HepG2 (cell line): Measurements from ENCODE around the gene WDR19. TPM values are rescaled to one million over a fixed set of nuclear protein-coding genes. Genes with fewer than 3 reads are reported as not detected.

Experiments
- ASH2L ChIP-seq: fragments of 300-600, 200-600 bp; sonication (generic); IDR thresholded peaks from 2 replicates; pipeline ENCODE4 v1.7.0; 2017; ENCODE audit warnings: low read depth, mild to moderate bottlenecking, moderate library complexity, mixed read lengths, low read length; ENCODE audit not compliant: insufficient read length
- FIP1L1 ChIP-seq: fragments of 200-400 bp; formaldehyde crosslinking; IDR thresholded peaks from 2 replicates; pipeline ENCODE4 v1.6.1; 2018; ENCODE audit warnings: low read depth, mild to moderate bottlenecking, low read length, moderate library complexity, borderline replicate concordance; ENCODE audit not compliant: insufficient read depth
- FOXA1 ChIP-seq, 2 experiments: fragments of 450-650 bp in 1 of 2; sonication (generic) in 1 of 2; formaldehyde crosslinking in 1 of 2; IDR thresholded peaks; 2 replicates each; pipeline versions ENCODE4 v1.4.0 to v1.6.1; 2016 to 2020; ENCODE audit warnings: missing genetic modification reagents in 1 of 2
- FOXC1 ChIP-seq: sonication (generic); formaldehyde crosslinking; IDR thresholded peaks from 2 replicates; pipeline ENCODE4 v1.8.0; 2022; ENCODE audit warnings: mild to moderate bottlenecking, missing genetic modification reagents, borderline replicate concordance
- FOXP1 ChIP-seq, 2 experiments: fragments of 450-650 bp in 1 of 2; IDR thresholded peaks; 2 replicates each; pipeline ENCODE4 v1.6.1; 2017 to 2018; ENCODE audit warnings: antibody characterized with exemption in 1 of 2
- HDAC6 ChIP-seq: fragments of 200-600 bp; sonication (generic); IDR thresholded peaks from 2 replicates; pipeline ENCODE4 v1.7.0; 2017; ENCODE audit warnings: mild to moderate bottlenecking, antibody characterized with exemption, low read length, low read depth
- HHEX ChIP-seq: IDR thresholded peaks from 2 replicates; pipeline ENCODE4 v1.6.1; 2016; ENCODE audit warnings: control low read depth
- KLF11 ChIP-seq: IDR thresholded peaks from 2 replicates; pipeline ENCODE4 v1.6.1; 2016; ENCODE audit warnings: missing compliant biosample characterization
- KLF12 ChIP-seq: sonication (generic); formaldehyde crosslinking; IDR thresholded peaks from 2 replicates; pipeline ENCODE4 v1.4.0; 2020; ENCODE audit warnings: missing genetic modification reagents, borderline replicate concordance
- MYNN ChIP-seq: sonication (generic); formaldehyde crosslinking; IDR thresholded peaks from 2 replicates; pipeline ENCODE4 v1.4.0; 2020; ENCODE audit warnings: mild to moderate bottlenecking, low read depth, missing genetic modification reagents
- SALL2 ChIP-seq: sonication (generic); formaldehyde crosslinking; IDR thresholded peaks from 2 replicates; pipeline ENCODE4 v1.8.1; 2023; ENCODE audit warnings: mild to moderate bottlenecking, missing genetic modification reagents, inconsistent platforms
- SKI ChIP-seq: fragments of 450-650 bp; IDR thresholded peaks from one replicate; pipeline ENCODE4 v1.6.1; 2018; ENCODE audit warnings: mild to moderate bottlenecking; ENCODE audit not compliant: partially characterized antibody
- STAG1 ChIP-seq: sonication (generic); formaldehyde crosslinking; IDR thresholded peaks from 2 replicates; pipeline ENCODE4 v1.4.0; 2020; ENCODE audit warnings: missing genetic modification reagents
- TMF1 ChIP-seq: sonication (generic); formaldehyde crosslinking; IDR thresholded peaks from 2 replicates; pipeline ENCODE4 v1.8.1; 2022; ENCODE audit warnings: low read depth, missing genetic modification reagents
- U2AF2 ChIP-seq: fragments of 200-400 bp; formaldehyde crosslinking; IDR thresholded peaks from 2 replicates; pipeline ENCODE4 v1.6.1; 2017; ENCODE audit warnings: low read depth, mild to moderate bottlenecking, low read length
- ZNF136 ChIP-seq: sonication (generic); formaldehyde crosslinking; IDR thresholded peaks from 2 replicates; pipeline ENCODE4 v1.8.1; 2022; ENCODE audit warnings: low read depth, mild to moderate bottlenecking, moderate library complexity, missing genetic modification reagents
- ZNF253 ChIP-seq: sonication (generic); formaldehyde crosslinking; IDR thresholded peaks from 2 replicates; pipeline ENCODE4 v1.8.0; 2022; ENCODE audit warnings: mild to moderate bottlenecking, missing genetic modification reagents, borderline replicate concordance
- ZNF451 ChIP-seq: sonication (generic); formaldehyde crosslinking; IDR thresholded peaks from 2 replicates; pipeline ENCODE4 v1.5.0; 2020; ENCODE audit warnings: mild to moderate bottlenecking, missing genetic modification reagents
- ZNF775 ChIP-seq: sonication (generic); formaldehyde crosslinking; IDR thresholded peaks from 2 replicates; pipeline ENCODE4 v1.4.0; 2020; ENCODE audit warnings: missing genetic modification reagents, mild to moderate bottlenecking, moderate library complexity, borderline replicate concordance
- ZNF777 ChIP-seq: sonication (generic); formaldehyde crosslinking; IDR thresholded peaks from 2 replicates; pipeline ENCODE4 v1.4.0; 2020; ENCODE audit warnings: missing genetic modification reagents
- polyA plus RNA-seq, 8 experiments: library from polyadenylated mRNA; depleted of rRNA in 3 of 8; stranded (reverse) in 7 of 8; unstranded in 1 of 8; fragments of >200 nt; fragmentation: Illumina TruSeq in 4 of 8; extraction: Trizol in 4 of 8; gene quantifications; 2 replicates each; pipeline versions ENCODE4 v1.2.1 to v1.2.3, GENCODE V29; 2011 to 2016; ENCODE audit warnings: low read depth in 4 of 8, missing spikeins in 1 of 8, mixed read lengths in 1 of 8; ENCODE audit not compliant: insufficient read depth in 1 of 8
- total RNA-seq, 5 experiments: library from RNA; depleted of rRNA; stranded (reverse); fragments of >200 nt; fragmentation: Illumina TruSeq; extraction: Trizol; gene quantifications; 2 replicates each; pipeline ENCODE4 v1.2.3, GENCODE V29; 2016; ENCODE audit warnings: low read depth in 1 of 5
- TF ChIP-seq, protein P1 (sequence below): IDR thresholded peaks from 2 replicates; pipeline ENCODE4 v1.6.1; 2016
- TF ChIP-seq, protein P2 (sequence below): fragments of 450-650 bp; IDR thresholded peaks from 2 replicates; pipeline ENCODE4 v1.6.1; 2017
- TF ChIP-seq, protein P3 (sequence below): sonication (generic); formaldehyde crosslinking; IDR thresholded peaks from 2 replicates; pipeline ENCODE4 v1.4.0; 2020; ENCODE audit warnings: mild to moderate bottlenecking, missing genetic modification reagents
- TF ChIP-seq, protein P4 (sequence below): IDR thresholded peaks from 2 replicates; pipeline ENCODE4 v1.6.1; 2016

WDR19 gene
- total and polyA plus RNA-seq, 2 of the 13 experiments (the other 11 are each of a cell fraction or from before 2014, with no cell fraction given): 22.9 to 34.1 TPM

DNA sequence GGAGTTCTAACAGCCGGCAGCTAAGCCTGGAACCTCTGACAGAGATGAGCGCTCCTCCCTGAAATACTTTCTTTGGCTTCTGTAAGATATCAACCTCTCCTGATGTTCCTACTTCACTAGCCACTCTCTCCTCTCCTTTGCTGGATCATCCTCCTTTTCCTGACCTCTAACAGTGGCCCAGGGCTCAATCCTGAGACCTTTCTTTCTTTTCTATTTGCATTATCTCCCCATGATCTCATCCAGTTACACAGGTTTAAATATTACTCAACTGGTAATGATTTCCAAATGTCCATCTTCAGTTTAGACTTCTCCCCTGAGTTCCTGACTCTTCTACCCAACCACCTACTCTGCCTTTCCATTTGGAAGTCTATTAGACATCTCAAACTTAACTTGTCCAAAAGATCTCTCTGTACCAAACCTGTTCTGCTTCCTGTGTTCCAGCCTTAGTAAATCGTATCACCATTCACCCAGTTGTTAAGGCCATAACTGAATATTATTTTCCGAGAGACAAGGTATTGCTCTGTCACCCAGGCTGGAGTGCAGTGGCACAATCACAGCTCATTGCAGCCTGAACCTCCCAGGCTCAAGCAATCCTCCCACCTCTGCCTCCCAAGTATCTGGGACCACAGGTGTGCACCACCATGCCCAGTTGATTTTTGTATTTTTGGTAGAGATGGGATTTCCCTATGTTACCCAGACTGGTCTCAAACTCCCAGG lies 142.7 kb downstream of the WDR19 start (continued):
- TF ChIP-seq, protein P1, sequence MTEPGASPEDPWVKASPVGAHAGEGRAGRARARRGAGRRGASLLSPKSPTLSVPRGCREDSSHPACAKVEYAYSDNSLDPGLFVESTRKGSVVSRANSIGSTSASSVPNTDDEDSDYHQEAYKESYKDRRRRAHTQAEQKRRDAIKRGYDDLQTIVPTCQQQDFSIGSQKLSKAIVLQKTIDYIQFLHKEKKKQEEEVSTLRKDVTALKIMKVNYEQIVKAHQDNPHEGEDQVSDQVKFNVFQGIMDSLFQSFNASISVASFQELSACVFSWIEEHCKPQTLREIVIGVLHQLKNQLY: no peak
- TF ChIP-seq FIP1L1 (no peak), SALL2 (CRISPR knock-in tag) (no peak), HHEX (no peak), STAG1 (CRISPR knock-in tag) (no peak), KLF12 (CRISPR knock-in tag) (no peak), HDAC6 (no peak), FOXP1 (IDR thresholded peaks at IDR 0.05) (no peak), FOXP1 (CRISPR knock-in tag; IDR thresholded peaks at IDR 0.05) (no peak), MYNN (CRISPR knock-in tag) (no peak), KLF11 (CRISPR knock-in tag) (no peak), ZNF253 (no peak), FOXC1 (no peak), ZNF136 (CRISPR knock-in tag) (no peak), U2AF2 (no peak), FOXA1 (IDR thresholded peaks at IDR 0.05) (no peak), FOXA1 (CRISPR knock-in tag; IDR thresholded peaks at IDR 0.05) (no peak), ZNF451 (CRISPR knock-in tag) (no peak), ZNF777 (CRISPR knock-in tag) (no peak), ASH2L (no peak), ZNF775 (CRISPR knock-in tag) (no peak), TMF1 (no peak), SKI (no peak)
- TF ChIP-seq, protein P2, sequence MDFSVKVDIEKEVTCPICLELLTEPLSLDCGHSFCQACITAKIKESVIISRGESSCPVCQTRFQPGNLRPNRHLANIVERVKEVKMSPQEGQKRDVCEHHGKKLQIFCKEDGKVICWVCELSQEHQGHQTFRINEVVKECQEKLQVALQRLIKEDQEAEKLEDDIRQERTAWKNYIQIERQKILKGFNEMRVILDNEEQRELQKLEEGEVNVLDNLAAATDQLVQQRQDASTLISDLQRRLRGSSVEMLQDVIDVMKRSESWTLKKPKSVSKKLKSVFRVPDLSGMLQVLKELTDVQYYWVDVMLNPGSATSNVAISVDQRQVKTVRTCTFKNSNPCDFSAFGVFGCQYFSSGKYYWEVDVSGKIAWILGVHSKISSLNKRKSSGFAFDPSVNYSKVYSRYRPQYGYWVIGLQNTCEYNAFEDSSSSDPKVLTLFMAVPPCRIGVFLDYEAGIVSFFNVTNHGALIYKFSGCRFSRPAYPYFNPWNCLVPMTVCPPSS: no peak
- TF ChIP-seq, protein P3, sequence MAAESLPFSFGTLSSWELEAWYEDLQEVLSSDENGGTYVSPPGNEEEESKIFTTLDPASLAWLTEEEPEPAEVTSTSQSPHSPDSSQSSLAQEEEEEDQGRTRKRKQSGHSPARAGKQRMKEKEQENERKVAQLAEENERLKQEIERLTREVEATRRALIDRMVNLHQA: no peak
- TF ChIP-seq, protein P4, sequence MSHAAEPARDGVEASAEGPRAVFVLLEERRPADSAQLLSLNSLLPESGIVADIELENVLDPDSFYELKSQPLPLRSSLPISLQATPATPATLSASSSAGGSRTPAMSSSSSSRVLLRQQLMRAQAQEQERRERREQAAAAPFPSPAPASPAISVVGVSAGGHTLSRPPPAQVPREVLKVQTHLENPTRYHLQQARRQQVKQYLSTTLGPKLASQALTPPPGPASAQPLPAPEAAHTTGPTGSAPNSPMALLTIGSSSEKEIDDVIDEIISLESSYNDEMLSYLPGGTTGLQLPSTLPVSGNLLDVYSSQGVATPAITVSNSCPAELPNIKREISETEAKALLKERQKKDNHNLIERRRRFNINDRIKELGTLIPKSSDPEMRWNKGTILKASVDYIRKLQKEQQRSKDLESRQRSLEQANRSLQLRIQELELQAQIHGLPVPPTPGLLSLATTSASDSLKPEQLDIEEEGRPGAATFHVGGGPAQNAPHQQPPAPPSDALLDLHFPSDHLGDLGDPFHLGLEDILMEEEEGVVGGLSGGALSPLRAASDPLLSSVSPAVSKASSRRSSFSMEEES (CRISPR knock-in tag): no peak
